D721Med (cell line): Measurements from ENCODE around the gene XXYLT1.
"Not testable (repeated sequence)": the region's sequence is repeated elsewhere in the genome, so short reads cannot be mapped to it uniquely, and the experiment has no call there.

Experiments
- DNase-seq: peaks from one replicate; pipeline ENCODE4 v3.0.0; 2011; ENCODE audit warnings: low spot score; ENCODE audit not compliant: insufficient read length
- FAIRE-seq: peaks from 2 replicates; lab custom pipeline; 2011; peaks lifted over from hg19 to GRCh38; lab: Jason Lieb, UNC
- CTCF ChIP-seq: IDR thresholded peaks from 2 replicates; pipeline ENCODE4 v1.5.1; 2012; ENCODE audit warnings: mild to moderate bottlenecking, control low read depth; ENCODE audit not compliant: insufficient read depth; ENCODE audit errors: missing control alignments

XXYLT1 gene

GRCh38 chr3:195296662-195297061 is 25.7 kb upstream of the XXYLT1 start:
- no peak for TF ChIP-seq CTCF
- DNase-seq, result no peak
- no peak for FAIRE-seq

GRCh38 chr3:195291121-195291520 is 20.2 kb upstream of the XXYLT1 start:
- no peak for TF ChIP-seq CTCF
- FAIRE-seq (no peak), DNase-seq (no peak)

GRCh38 chr3:195290643-195291042 is 19.7 kb upstream of the XXYLT1 start:
- FAIRE-seq, DNase-seq: not testable (repeated sequence)

GRCh38 chr3:195286115-195286872 is 15.3 kb upstream of the XXYLT1 start:
- TF ChIP-seq CTCF, result no peak

GRCh38 chr3:195285372-195285771 is 14.4 kb upstream of the XXYLT1 start:
- DNase-seq (no peak), FAIRE-seq (no peak)
- no peak for TF ChIP-seq CTCF

More at GRCh38 chr3:195286115-195286872, 15.3 kb upstream of the XXYLT1 start:
- no peak for FAIRE-seq
- no peak for DNase-seq

DNA sequence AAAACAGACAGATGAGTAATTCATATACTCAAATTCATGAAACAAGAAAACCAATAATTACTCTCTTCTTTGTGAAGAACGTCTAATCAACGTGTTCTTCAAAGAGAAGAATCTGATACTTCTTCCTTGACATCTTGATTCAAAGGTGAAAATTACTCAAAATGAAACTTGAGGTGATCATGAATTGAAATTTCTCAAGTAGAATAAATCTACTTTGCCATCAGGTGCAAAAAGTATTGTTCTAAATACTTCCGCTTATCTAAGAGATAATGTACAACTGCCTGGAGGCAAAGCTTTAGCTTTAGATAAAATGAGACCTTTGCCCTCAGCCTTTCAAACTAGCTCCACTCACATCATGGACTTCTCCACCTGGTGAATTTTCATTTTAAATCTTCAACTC is 13.9 kb upstream of the XXYLT1 start:
- DNase-seq, result no peak
- FAIRE-seq, result no peak
- TF ChIP-seq CTCF, result no peak

DNA sequence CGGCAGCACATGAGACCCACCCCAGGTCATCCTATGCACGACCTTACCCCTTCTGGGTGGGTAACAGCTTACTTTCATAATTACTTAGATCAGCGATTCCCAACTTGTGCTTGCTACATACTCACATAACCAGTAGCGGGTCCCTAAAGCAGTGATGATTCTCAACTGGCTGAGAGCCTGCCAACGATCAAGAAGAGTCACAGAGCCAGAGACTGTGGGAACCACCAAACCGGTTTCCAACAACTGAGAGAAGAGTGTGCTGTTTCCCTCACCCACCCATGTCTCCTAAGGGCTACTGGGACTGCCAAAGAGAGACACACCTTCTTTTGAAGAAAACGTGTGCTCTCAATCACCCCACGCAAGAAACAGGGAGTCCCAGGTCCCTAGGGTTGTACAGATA is 12.0 kb upstream of the XXYLT1 start:
- FAIRE-seq (no peak), DNase-seq (no peak)
- TF ChIP-seq CTCF, result no peak
